Tibial nerve (tissue), 4 donors: Measurements from ENCODE around the gene ZFP64. TPM values are rescaled to one million over a fixed set of nuclear protein-coding genes. Genes with fewer than 3 reads are reported as not detected.
"Not testable (repeated sequence)": the region's sequence is repeated elsewhere in the genome, so short reads cannot be mapped to it uniquely, and the experiment has no call there.

Source experiments
- DNase-seq, 2 donors: peaks; one replicate each; pipeline ENCODE4 v3.0.0-alpha.2; 2019; ENCODE audit warnings: low spot score in 2 of 2
- H3K27ac ChIP-seq, 4 donors: fragments of 200-600 bp; sonication (generic) in 3 of 4; one replicate each; pipeline ENCODE4 v1.5.1; 2017 to 2019; ENCODE audit warnings: mild to moderate bottlenecking in 1 of 4
- H3K27me3 ChIP-seq, 2 donors: fragments of 200-600 bp; sonication (generic) in 1 of 2; one replicate each; pipeline versions ENCODE4 v1.5.1 to v1.6.0; 2017 to 2019
- H3K36me3 ChIP-seq, 3 donors: fragments of 200-600 bp; sonication (generic); one replicate each; pipeline ENCODE4 v1.5.1; 2018 to 2019
- H3K4me1 ChIP-seq, 4 donors: fragments of 200-600 bp; sonication (generic) in 3 of 4; one replicate each; pipeline ENCODE4 v1.5.1; 2017 to 2019
- H3K4me3 ChIP-seq, 4 donors: fragments of 200-600 bp; sonication (generic) in 3 of 4; one replicate each; pipeline ENCODE4 v1.5.1; 2017 to 2019; ENCODE audit warnings: mild to moderate bottlenecking in 1 of 4, moderate library complexity in 1 of 4
- H3K9me3 ChIP-seq, 4 donors: fragments of 200-600 bp; sonication (generic) in 3 of 4; one replicate each; pipeline ENCODE4 v1.5.1; 2017 to 2019
- EP300 ChIP-seq, 2 donors: sonication (generic); formaldehyde crosslinking; IDR thresholded peaks; one replicate each; pipeline ENCODE4 v1.6.1; 2017; ENCODE audit warnings: antibody characterized with exemption in 2 of 2, mild to moderate bottlenecking in 1 of 2
- POLR2A ChIP-seq, 2 donors: fragments of 450-650 bp; IDR thresholded peaks; one replicate each; pipeline ENCODE4 v1.6.1; 2017; ENCODE audit warnings: antibody characterized with exemption in 2 of 2, mild to moderate bottlenecking in 2 of 2, moderate library complexity in 2 of 2
- WGBS, 2 donors: methylation state at CpG; one replicate each; pipeline ENCODE4 v1.1.5; 2018; 5-methylcytosine and 5-hydroxymethylcytosine counted together
- total RNA-seq, 4 donors: library from RNA; depleted of rRNA; stranded (reverse); fragments of >200 nt; gene quantifications; one replicate each; pipeline ENCODE4 v1.1.0, GENCODE V29; 2016
- TF ChIP-seq, protein P1 (sequence below), 5 experiments: fragments of 200-600 bp in 3 of 5; fragments of 450-650 bp in 2 of 5; sonication (generic) in 3 of 5; IDR thresholded peaks; one replicate each; pipeline ENCODE4 v1.5.1; 2016 to 2019; ENCODE audit warnings: antibody characterized with exemption in 5 of 5, mild to moderate bottlenecking in 3 of 5, moderate library complexity in 2 of 5

Gene ZFP64
- total RNA-seq, 4 donors from 2014 or later: 14.0 to 19.4 (median 15.9) TPM

DNA sequence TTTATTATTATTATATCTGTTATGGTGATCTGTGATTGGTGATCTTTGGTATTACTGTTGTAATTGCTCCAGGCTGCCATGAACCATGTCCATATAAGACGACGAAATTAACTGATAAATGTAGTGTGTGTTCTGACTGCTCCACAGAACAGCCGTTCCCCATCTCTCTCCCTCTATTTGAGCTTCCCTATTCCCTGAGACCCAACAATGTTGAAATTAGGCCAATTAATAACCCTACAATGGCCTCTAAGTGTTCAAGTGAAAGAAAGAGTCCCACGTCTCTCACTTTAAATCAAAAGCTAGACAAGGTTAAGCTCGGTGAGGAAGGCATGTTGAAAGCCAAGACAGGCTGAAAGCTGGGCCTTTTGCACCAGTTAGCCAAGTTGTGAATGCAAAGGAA lies 51.6 kb downstream of the ZFP64 start:
- H3K4me1 ChIP-seq: no peaks in the 10 kb centered on the region
- no peak overlapping the region for H3K4me3 ChIP-seq
- DNase-seq: no peak
- no peaks in the 10 kb centered on the region for H3K27me3 ChIP-seq
- WGBS, 2 donors: 86 to 94% methylated on average over 5 of the region's 5 CpGs
- peaks cover 0 to 21% (median 0%) of the 10 kb centered on the region in 3 donors for H3K36me3 ChIP-seq
- peaks cover 0 to 4% (median 0%) of the 10 kb centered on the region in 4 donors for H3K9me3 ChIP-seq
- TF ChIP-seq EP300 (IDR thresholded peaks at IDR 0.05) (no peak), POLR2A (IDR thresholded peaks at IDR 0.05) (no peak)
- TF ChIP-seq, protein P1, sequence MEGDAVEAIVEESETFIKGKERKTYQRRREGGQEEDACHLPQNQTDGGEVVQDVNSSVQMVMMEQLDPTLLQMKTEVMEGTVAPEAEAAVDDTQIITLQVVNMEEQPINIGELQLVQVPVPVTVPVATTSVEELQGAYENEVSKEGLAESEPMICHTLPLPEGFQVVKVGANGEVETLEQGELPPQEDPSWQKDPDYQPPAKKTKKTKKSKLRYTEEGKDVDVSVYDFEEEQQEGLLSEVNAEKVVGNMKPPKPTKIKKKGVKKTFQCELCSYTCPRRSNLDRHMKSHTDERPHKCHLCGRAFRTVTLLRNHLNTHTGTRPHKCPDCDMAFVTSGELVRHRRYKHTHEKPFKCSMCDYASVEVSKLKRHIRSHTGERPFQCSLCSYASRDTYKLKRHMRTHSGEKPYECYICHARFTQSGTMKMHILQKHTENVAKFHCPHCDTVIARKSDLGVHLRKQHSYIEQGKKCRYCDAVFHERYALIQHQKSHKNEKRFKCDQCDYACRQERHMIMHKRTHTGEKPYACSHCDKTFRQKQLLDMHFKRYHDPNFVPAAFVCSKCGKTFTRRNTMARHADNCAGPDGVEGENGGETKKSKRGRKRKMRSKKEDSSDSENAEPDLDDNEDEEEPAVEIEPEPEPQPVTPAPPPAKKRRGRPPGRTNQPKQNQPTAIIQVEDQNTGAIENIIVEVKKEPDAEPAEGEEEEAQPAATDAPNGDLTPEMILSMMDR (IDR thresholded peaks at IDR 0.05): no peak
- H3K27ac ChIP-seq: no peak overlapping the region

DNA sequence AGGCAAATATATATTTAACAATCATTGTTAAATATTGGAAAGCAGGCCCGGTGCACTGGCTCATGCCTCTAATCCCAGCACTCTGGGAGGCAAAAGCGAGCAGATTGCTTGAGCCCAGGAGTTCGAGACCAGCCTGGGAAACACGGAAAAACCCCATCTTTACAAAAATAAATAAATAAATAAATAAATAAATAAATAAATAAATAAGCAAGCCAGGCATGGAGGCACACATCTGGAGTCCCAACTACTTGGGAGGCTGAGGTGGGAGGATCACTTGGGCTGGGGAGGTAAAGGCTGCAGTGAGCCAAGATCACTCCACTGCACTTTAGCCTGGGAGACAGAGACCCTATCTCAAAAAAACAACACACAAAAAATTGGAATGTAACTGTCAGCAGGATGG lies 53.7 kb downstream of the ZFP64 start:
- H3K36me3 ChIP-seq: peaks cover 0 to 21% (median 0%) of the 10 kb centered on the region in 3 donors
- 91 to 97% methylated on average over 4 of the region's 4 CpGs for WGBS, 2 donors
- H3K27ac ChIP-seq: no peak overlapping the region
- H3K9me3 ChIP-seq: peaks cover 0 to 4% (median 0%) of the 10 kb centered on the region in 4 donors
- no peaks in the 10 kb centered on the region for H3K4me1 ChIP-seq
- TF ChIP-seq EP300 (IDR thresholded peaks at IDR 0.05): no peak
- no peak for TF ChIP-seq POLR2A (IDR thresholded peaks at IDR 0.05)
- TF ChIP-seq, protein P1 (IDR thresholded peaks at IDR 0.05): no peak
- no peak for DNase-seq
- H3K4me3 ChIP-seq: no peak overlapping the region
- H3K27me3 ChIP-seq: no peaks in the 10 kb centered on the region

DNA sequence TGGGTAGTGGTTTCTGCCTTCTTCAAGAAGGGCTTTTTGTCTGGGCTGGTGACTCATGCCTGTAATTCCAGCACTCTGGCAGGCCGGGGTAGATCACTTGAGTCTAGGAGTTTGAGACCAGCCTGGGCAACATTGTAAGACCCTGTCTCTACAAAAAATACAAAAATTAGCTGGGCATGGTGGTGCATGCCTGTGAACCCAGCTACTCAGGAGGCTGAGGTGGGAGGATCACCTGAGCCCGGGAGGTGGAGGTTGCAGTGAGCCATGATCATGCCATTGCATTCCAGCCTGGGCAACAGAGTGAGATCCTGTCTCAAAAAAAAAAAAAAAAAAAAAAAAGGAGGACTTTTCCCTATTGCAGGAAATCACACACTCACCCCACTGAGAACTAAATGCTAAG lies 57.9 kb downstream of the ZFP64 start:
- not testable (repeated sequence) for H3K9me3 ChIP-seq, DNase-seq, H3K27me3 ChIP-seq, H3K36me3 ChIP-seq, H3K4me3 ChIP-seq, H3K4me1 ChIP-seq, H3K27ac ChIP-seq
- WGBS, 2 donors: 75 to 88% methylated on average over 2 of the region's 2 CpGs

DNA sequence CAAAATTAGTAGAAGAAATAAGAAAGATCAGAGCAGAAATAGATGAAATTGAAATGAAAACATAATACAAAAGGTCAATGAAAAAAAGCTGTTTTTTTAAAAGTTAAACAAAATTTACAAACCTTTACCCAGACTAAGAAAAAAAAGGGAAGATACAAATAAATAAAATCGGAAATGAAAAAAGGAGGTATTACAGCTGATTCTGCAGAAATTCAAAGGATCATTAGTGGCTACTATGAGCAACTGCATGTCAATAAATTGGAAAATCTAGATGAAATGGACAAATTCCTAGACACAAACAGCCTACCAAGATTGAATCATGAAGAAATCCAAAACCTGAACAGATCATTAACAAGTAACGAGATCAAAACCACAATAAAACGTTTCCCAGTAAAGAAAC lies 59.2 kb downstream of the ZFP64 start:
- H3K27me3 ChIP-seq: no peaks in the 10 kb centered on the region
- peaks cover 0 to 3% (median 0%) of the 10 kb centered on the region in 3 donors for H3K36me3 ChIP-seq
- TF ChIP-seq, protein P1 (IDR thresholded peaks at IDR 0.05): no peak
- TF ChIP-seq POLR2A (IDR thresholded peaks at IDR 0.05): no peak
- no peak for TF ChIP-seq EP300 (IDR thresholded peaks at IDR 0.05)
- DNase-seq: no peak
- H3K27ac ChIP-seq: no peak overlapping the region
- no peaks in the 10 kb centered on the region for H3K9me3 ChIP-seq
- 62 to 64% methylated on average over 3 of the region's 3 CpGs for WGBS, 2 donors
- no peaks in the 10 kb centered on the region for H3K4me1 ChIP-seq
- H3K4me3 ChIP-seq: no peak overlapping the region

DNA sequence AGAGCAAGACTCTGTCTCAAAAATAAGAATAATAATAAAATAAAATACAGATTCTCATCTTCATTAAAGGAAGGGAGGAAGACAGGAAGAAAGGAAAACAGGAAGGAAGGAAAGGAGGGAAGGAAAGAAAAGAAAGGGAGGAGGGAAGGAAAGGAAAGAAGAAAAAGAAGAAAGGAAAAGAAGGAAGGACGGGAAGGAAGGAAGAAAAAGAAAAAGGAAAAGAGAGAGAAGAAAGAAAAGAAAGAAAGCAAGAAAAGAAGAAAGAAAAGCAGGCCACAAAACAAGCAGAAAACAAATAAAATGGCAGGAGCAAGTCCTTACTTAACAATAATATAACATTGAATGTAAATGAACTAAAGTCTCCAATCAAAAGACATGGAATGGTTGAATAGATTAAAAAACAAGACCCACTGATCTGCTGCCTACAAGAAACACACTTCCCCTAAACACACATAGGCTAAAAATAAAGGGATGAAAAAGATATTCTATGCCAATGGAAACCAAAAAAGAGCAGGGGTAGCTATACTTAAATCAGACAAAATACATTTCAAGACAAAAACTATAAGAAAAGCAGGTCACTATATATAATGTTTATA lies 60.4 kb downstream of the ZFP64 start:
- no peaks in the 10 kb centered on the region for H3K9me3 ChIP-seq
- H3K4me1 ChIP-seq: no peaks in the 10 kb centered on the region
- no peak overlapping the region for H3K4me3 ChIP-seq
- no peaks in the 10 kb centered on the region for H3K36me3 ChIP-seq
- WGBS, 2 donors: 89 to 100% methylated on average over 1 of the region's 1 CpG
- no peak for DNase-seq
- TF ChIP-seq, protein P1 (IDR thresholded peaks at IDR 0.05): no peak
- H3K27ac ChIP-seq: no peak overlapping the region
- H3K27me3 ChIP-seq: no peaks in the 10 kb centered on the region

DNA sequence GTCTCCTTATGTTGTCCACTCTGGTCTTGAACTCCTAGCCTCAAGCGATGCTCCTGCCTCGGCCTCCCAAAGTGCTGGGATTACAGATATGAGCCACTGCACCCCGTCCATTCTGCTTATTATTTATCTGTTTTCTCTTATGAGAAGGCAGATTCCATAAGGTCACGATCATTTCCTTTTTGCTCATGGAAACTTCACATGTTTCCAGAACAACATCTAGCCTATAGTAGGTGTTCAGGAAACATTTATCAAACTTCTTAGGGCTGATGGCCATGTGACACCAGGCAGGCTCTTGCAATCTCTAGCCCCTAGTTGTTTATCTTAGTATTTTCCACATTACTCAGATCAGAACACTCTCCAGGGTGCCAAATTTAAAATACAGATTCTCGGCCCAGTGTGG lies 61.2 kb downstream of the ZFP64 start:
- TF ChIP-seq, protein P1 (IDR thresholded peaks at IDR 0.05): no peak
- no peak for TF ChIP-seq EP300 (IDR thresholded peaks at IDR 0.05)
- TF ChIP-seq POLR2A (IDR thresholded peaks at IDR 0.05): no peak
- Histone ChIP-seq H3K27me3 (no peaks in the 10 kb centered on the region), H3K4me1 (no peaks in the 10 kb centered on the region), H3K4me3 (no peak overlapping the region), H3K27ac (no peak overlapping the region), H3K9me3 (no peaks in the 10 kb centered on the region), H3K36me3 (no peaks in the 10 kb centered on the region)
- 95 to 97% methylated on average over 5 of the region's 5 CpGs for WGBS, 2 donors
- DNase-seq: no peak
